Measurements from ENCODE around the gene RTP3. TPM values are rescaled to one million over a fixed set of nuclear protein-coding genes. Genes with fewer than 3 reads are reported as not detected.
A peak's percentile ranks its signal among the peaks of the same experiment; 100 is the strongest.

The RTP3 gene
- total RNA-seq: not detected in 2 replicates
- polyA plus RNA-seq (2012): not detected

DNA sequence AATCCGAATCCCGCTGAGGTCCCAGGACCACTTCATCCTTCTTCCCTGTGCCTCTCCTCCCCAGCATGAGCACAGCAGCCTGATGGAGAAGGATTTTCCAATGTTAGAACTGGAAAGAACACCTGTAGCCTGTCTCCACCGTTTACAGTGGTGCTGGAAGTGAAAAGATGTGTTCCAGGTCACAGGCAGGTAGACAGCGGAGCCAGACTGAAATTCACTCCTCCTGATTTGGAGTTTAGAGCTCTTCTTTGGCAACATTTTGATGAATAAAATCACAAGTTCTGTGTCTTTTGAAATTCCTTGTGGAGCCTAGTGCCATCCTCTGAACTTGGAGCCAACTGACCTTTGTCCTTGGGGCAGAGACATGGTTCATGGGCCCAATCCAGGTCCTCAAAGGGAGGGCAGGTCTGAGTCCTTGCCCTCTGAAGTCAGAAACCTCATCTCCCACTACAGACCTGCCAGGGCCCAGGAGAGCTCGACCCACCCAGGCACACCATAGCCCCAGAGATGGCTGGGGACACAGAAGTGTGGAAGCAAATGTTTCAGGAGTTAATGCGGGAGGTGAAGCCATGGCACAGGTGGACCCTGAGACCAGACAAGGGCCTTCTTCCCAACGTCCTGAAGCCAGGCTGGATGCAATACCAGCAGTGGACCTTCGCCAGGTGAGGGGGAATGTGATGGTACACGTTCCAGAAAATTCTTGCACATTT is at the start of gene RTP3:
Gene RTP3, plus strand, starts transcription at position 421 of the 710 bp plus-strand sequence. Its CDS starts 87 bp downstream, at position 508.
- no peak for DNase-seq (ENCODE audit: low read depth)

- no peak for DNase-seq (ENCODE audit: low read depth)
Observed at GRCh38 chr3:46448721-46449120, 49.1 kb upstream of the RTP3 start.

- DNase-seq (ENCODE audit: low read depth): peak; percentile 32
Observed at GRCh38 chr3:46449755-46450552, 47.8 kb upstream of the RTP3 start.

DNA sequence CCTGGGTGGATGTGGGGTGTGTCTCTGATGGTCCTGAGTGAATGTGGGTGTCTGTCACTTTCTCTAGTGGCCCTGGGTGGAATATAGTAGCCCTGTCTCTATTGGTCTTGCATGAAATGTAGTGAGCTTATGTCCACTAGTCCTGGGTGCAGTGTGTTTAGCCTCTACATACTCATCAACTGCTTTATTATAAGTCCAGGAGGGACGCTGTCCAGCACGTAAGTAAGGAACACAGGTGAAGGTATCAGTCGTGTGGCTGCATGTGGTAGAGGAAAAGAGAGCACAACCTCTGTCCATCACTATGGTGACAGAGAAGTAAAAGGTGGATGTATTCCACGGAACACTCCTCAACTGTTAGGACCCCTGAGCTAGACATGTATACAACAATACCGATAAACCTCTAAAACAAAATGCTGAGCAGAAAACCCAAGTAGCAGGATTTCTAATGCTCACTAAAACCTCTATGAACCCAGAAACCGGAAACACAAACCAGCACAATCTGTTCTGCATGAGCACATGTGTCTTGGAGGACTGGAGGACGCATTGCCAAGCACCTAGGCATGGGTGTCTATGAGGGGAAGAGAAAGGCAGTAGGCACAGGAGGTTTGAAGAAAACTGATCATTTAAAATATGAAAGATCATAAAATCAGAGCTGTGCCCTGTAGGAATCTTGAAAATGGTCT is 44.1 kb upstream of the RTP3 start:
- no peak for DNase-seq (ENCODE audit: low read depth)

DNA sequence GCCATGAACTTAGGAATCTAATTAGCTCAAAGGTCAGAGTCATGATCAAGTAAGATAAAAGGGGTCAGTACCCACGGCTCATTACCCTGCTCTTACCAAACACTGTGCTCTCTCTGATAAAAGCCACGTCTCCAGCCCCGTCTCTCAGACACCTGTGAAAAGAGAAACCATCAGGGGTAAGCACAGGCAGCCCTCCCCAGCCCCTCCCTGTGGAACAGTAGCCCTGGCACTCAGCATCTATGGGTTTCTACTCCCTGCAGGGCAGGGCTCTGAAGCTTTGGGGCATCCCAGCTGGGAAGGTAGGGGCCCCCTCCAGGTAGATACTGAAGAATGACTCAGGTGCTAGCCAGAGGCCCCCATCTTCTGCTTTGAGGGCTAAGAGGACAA is 43.6 kb upstream of the RTP3 start:
- DNase-seq (ENCODE audit: low read depth): no peak

DNA sequence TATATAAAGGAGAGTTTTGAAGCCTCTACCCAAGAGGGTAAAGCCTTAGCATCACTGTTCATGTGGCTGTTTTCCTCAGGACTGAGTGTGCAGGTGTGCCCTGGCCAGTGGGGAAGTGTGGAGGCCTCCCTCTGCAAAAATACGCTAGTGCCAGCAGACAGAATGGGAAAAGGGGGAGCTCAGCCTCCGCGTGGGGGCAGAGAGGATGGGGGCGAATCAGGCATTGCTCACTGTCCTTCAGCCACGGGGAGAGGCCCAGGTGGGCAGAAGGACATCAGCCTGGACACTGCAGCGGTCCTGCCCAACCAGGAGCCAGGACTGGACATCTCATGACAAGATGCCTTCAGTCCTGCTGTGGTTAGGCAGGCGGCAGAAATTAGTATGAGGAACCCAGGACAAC is 43.2 kb upstream of the RTP3 start:
- DNase-seq (ENCODE audit: low read depth): no peak

GRCh38 chr3:46455231-46456115 is 42.3 kb upstream of the RTP3 start:
- no peak for DNase-seq (ENCODE audit: low read depth)

DNA sequence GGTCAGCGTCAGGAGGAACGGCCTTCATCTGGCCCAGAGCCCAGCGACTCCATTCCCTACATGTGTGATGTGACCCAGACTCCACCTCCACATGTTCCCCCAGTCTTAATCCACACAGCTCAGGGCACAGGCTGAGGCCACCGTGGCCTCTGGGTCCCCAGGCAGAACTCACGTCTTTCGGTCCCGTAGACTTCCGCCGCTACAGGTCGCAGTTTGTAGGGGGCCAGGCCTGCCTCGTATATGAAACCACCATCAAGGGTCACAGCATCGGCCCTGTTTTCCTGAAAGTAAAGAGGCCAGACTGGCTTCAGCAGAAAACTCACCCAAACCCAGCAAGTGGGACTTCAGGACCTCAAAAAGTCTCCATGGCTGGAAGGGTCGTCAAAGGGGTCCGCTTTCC is 41.7 kb upstream of the RTP3 start:
- no peak for DNase-seq (ENCODE audit: low read depth)

GRCh38 chr3:46460051-46460450 is 37.7 kb upstream of the RTP3 start:
- DNase-seq (ENCODE audit: low read depth): no peak

DNA sequence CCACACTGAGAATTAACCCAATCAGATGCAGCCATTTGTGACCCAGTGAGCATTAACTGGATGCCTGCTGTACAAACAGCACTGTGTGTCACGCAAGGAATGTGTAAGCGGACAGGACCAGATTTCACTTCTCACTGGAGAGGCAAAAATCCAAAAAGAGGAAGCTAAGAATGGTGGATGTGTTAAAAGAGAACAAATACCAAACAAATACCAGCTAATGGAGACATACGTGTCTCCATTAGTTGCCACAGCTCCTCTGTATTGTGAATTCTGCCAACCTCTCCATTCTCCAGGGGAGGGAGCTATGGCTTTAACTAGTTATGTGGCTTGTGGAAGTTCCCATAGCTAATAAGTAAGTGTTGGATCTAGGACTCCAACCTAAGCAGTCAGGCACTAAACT is 35.7 kb upstream of the RTP3 start:
- peak; percentile 41 for DNase-seq (ENCODE audit: low read depth)

DNA sequence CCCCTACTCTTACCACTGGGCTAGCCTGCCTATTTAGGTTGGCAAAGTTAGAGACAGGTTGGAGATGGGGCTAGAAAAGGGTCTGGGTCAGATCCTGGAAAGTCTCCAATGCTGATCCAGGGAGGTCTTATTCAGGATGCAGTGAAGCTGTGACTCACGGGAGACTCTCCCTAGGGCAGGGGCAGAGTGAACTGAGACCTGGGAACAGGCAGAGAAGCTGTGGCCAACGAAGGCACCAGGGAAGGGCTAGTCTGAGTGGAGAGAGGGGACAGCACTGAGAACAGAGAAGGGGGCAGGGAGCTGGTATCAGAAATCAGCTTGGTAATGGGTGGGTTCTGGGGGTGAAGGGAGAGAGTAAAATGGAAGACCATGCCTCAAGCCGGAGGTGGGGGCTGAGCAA is 35.3 kb upstream of the RTP3 start:
- DNase-seq (ENCODE audit: low read depth): no peak

- no peak for DNase-seq (ENCODE audit: low read depth)
Observed at GRCh38 chr3:46463120-46463867, 34.5 kb upstream of the RTP3 start.

GRCh38 chr3:46463868-46464241 is 33.9 kb upstream of the RTP3 start:
- no peak for DNase-seq (ENCODE audit: low read depth)

- DNase-seq (ENCODE audit: low read depth): no peak
Observed at GRCh38 chr3:46464326-46465195, 33.2 kb upstream of the RTP3 start, which contains the start of gene LTF. TSS of gene LTF (minus strand) at chr3:46464905. CDS start at chr3:46464867, 38 bp downstream.

- no peak for DNase-seq (ENCODE audit: low read depth)
Observed at GRCh38 chr3:46465196-46465520, 32.6 kb upstream of the RTP3 start.

- DNase-seq (ENCODE audit: low read depth): no peak
Observed at GRCh38 chr3:46466273-46466672, 31.5 kb upstream of the RTP3 start.

GRCh38 chr3:46466871-46467403 is 30.8 kb upstream of the RTP3 start:
- DNase-seq (ENCODE audit: low read depth): no peak

DNA sequence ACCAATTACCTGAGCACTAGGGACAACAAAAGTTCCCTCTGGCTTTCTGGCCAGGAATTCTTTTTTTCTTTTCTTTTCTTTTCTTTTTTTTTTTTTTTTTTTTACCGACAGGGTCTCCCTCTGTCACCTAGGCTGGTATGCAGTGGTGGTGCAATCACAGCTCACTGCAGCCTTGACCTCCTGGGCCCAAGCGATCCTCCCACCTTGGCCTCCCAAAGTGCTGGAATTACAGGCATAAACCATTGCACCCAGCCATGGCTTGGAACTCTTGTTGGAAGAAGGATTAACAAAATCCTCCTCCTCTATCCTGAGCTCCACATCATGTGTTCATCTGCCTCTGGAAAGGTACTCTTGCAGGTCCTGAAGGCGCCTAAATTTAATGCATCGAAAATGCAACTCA is 30.2 kb upstream of the RTP3 start:
- no peak for DNase-seq (ENCODE audit: low read depth)
